ENCODE data around the gene MACROH2A1.

The MACROH2A1 gene

DNA sequence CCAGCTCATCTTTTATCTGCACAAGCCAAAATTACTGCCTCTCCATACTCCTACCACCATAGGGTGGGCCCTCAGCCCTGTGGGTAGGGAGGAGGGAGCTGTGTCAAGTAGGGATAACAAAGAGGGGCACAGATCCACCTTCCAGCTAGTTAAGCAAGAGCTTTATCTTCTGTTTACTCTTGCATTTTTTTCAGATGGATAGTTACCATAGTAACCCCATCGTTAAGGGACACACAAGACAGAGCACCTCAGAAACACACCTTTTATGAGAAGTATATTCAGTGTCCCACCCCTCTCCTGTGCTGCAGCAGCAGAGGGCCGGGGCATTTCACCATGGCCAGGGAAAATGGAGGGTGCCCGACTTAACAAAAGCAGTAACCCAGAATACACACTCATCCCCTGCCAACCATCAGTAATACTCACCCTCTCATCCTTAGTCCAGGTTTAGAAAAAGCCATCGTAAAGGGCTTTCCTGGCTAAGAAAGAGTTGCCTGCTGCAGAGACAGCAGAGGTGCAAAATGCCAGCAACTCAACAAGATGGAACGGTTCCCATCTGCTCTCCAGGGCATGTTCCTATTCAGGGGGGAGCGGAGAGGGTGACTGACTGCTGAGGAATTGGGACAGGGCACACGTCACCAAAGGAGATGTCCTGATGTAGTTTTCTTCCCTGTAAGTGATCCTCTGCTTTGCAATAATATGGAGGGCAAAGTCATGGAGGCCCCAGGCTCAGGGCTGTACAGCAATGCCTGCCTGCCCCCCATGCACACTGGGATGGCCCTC lies 25.1 kb downstream of the MACROH2A1 start:
- Histone ChIP-seq H3K27me3 (ENCODE audit: insufficient read depth, poor library complexity, severe bottlenecking) (no peaks in the 10 kb centered on the region), H3K27ac (replicated peaks) (peak overlapping the region; percentile 24), H3K4me3 (replicated peaks; ENCODE audit: insufficient read depth, low read length) (no peak overlapping the region)
- DNase-seq (ENCODE audit: low read depth in 1 of 2, low spot score in 1 of 2) = no peak
- TF ChIP-seq POLR2AphosphoS5 (IDR thresholded peaks at IDR 0.05; ENCODE audit: low read depth) = 0 out of 2 replicates have a peak, but pooled peaks have one; percentile 12
- TF ChIP-seq, protein P1, sequence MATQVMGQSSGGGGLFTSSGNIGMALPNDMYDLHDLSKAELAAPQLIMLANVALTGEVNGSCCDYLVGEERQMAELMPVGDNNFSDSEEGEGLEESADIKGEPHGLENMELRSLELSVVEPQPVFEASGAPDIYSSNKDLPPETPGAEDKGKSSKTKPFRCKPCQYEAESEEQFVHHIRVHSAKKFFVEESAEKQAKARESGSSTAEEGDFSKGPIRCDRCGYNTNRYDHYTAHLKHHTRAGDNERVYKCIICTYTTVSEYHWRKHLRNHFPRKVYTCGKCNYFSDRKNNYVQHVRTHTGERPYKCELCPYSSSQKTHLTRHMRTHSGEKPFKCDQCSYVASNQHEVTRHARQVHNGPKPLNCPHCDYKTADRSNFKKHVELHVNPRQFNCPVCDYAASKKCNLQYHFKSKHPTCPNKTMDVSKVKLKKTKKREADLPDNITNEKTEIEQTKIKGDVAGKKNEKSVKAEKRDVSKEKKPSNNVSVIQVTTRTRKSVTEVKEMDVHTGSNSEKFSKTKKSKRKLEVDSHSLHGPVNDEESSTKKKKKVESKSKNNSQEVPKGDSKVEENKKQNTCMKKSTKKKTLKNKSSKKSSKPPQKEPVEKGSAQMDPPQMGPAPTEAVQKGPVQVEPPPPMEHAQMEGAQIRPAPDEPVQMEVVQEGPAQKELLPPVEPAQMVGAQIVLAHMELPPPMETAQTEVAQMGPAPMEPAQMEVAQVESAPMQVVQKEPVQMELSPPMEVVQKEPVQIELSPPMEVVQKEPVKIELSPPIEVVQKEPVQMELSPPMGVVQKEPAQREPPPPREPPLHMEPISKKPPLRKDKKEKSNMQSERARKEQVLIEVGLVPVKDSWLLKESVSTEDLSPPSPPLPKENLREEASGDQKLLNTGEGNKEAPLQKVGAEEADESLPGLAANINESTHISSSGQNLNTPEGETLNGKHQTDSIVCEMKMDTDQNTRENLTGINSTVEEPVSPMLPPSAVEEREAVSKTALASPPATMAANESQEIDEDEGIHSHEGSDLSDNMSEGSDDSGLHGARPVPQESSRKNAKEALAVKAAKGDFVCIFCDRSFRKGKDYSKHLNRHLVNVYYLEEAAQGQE (IDR thresholded peaks at IDR 0.05; ENCODE audit: insufficient replicate concordance, low read depth) = no peak

DNA sequence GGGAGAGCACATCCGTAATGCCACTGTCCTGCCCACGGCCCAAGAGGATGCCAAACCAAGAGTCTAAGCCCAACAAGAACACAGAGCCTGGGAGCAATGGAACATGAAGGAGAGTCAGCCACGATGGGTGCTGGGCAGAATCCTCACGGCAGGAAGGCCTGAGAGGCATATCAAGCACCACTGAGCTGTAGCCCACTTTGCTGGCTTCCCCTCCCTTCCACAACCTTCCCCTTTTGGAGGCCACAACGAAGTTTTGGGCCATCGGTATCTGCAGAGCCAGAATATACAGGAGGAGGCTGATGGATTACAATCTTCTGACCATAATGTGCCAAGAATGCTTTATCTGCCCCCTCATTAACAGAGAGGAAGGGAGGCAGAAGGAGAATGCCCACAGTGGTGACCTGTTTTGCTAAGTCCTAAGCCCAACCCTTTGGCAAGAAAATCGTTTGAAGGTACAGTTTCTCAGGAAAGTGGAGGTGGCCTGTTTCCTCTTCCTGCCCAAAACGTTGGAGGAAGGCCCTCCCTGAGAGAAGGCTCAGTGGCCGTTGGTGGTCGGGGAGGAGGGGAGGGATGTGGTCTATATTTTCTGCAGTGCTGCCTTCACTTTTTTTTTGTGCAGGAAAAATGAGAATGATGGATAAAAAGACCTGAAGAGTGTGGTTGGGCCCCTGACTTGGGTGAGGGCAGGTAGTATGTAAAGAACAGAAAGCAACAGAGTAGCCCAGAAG lies 26.2 kb downstream of the MACROH2A1 start:
- peak in 1 of 2 experiments; percentile 8 for DNase-seq (ENCODE audit: low read depth in 1 of 2, low spot score in 1 of 2)
- Histone ChIP-seq H3K27me3 (ENCODE audit: insufficient read depth, poor library complexity, severe bottlenecking) (no peaks in the 10 kb centered on the region), H3K27ac (replicated peaks) (peak overlapping the region; percentile 30), H3K4me3 (replicated peaks; ENCODE audit: insufficient read depth, low read length) (no peak overlapping the region)
- no peak for TF ChIP-seq CTCF (IDR thresholded peaks at IDR 0.05; ENCODE audit: insufficient read depth, low read length)
- TF ChIP-seq POLR2AphosphoS5 (IDR thresholded peaks at IDR 0.05; ENCODE audit: low read depth) = no peak
- TF ChIP-seq GABPA (IDR thresholded peaks at IDR 0.05; ENCODE audit: low read depth) = no peak
- TF ChIP-seq SPI1 (IDR thresholded peaks at IDR 0.05; ENCODE audit: borderline replicate concordance, low read depth) = no peak
- TF ChIP-seq, protein P1 (IDR thresholded peaks at IDR 0.05; ENCODE audit: insufficient replicate concordance, low read depth) = no peak

GRCh38 chr5:135371622-135372232 lies 27.3 kb downstream of the MACROH2A1 start:
- H3K27ac ChIP-seq (replicated peaks) = no peak overlapping the region
- no peak for DNase-seq (ENCODE audit: low read depth in 1 of 2, low spot score in 1 of 2)
- no peak for TF ChIP-seq CTCF (IDR thresholded peaks at IDR 0.05; ENCODE audit: insufficient read depth, low read length)
- TF ChIP-seq POLR2AphosphoS5 (IDR thresholded peaks at IDR 0.05; ENCODE audit: low read depth) = no peak
- TF ChIP-seq GABPA (IDR thresholded peaks at IDR 0.05; ENCODE audit: low read depth) = no peak
- TF ChIP-seq, protein P1 (IDR thresholded peaks at IDR 0.05; ENCODE audit: insufficient replicate concordance, low read depth) = no peak
- no peak for TF ChIP-seq SPI1 (IDR thresholded peaks at IDR 0.05; ENCODE audit: borderline replicate concordance, low read depth)
- H3K27me3 ChIP-seq (ENCODE audit: insufficient read depth, poor library complexity, severe bottlenecking) = no peaks in the 10 kb centered on the region
- no peak overlapping the region for H3K4me3 ChIP-seq (replicated peaks; ENCODE audit: insufficient read depth, low read length)
